ENCODE results near the gene C3orf62. TPM values are rescaled to one million over a fixed set of nuclear protein-coding genes. Genes with fewer than 3 reads are reported as not detected.
"Not testable (repeated sequence)": the region's sequence is repeated elsewhere in the genome, so short reads cannot be mapped to it uniquely, and the experiment has no call there.

C3orf62 gene
- total RNA-seq, 1 donor from 2014 or later = 9.6 TPM

GRCh38 chr3:49255718-49256511 lies 21.1 kb downstream of the C3orf62 start:
- Mint-ChIP-seq H3K4me1 (no peaks in the 10 kb centered on the region), H3K4me3 (no peak overlapping the region), H3K27ac (no peak overlapping the region), H3K27me3 (no peaks in the 10 kb centered on the region), H3K9me3 (no peaks in the 10 kb centered on the region), H3K36me3 (ENCODE audit: low read depth) (no peaks in the 10 kb centered on the region)
- no peak for DNase-seq
- intact Hi-C loops (cut with micrococcal nuclease) = no loop called here

- H3K4me3 Mint-ChIP-seq = no peak overlapping the region
- intact Hi-C loops (cut with micrococcal nuclease) = no loop called here
- H3K9me3 Mint-ChIP-seq = no peaks in the 10 kb centered on the region
- no peaks in the 10 kb centered on the region for H3K36me3 Mint-ChIP-seq (ENCODE audit: low read depth)
- H3K27me3 Mint-ChIP-seq = no peaks in the 10 kb centered on the region
- no peak overlapping the region for H3K27ac Mint-ChIP-seq
- H3K4me1 Mint-ChIP-seq = no peaks in the 10 kb centered on the region
- DNase-seq = no peak
Measured at GRCh38 chr3:49255112-49255511, 21.9 kb downstream of the C3orf62 start.

- no peaks in the 10 kb centered on the region for H3K4me1 Mint-ChIP-seq
- no peaks in the 10 kb centered on the region for H3K9me3 Mint-ChIP-seq
- no peak for DNase-seq
- H3K4me3 Mint-ChIP-seq = no peak overlapping the region
- no peaks in the 10 kb centered on the region for H3K27me3 Mint-ChIP-seq
- H3K36me3 Mint-ChIP-seq (ENCODE audit: low read depth) = no peaks in the 10 kb centered on the region
- intact Hi-C loops (cut with micrococcal nuclease) = no loop called here
- no peak overlapping the region for H3K27ac Mint-ChIP-seq
Measured at GRCh38 chr3:49253512-49253911, 23.5 kb downstream of the C3orf62 start.

- no peak for DNase-seq
- Mint-ChIP-seq H3K9me3 (no peaks in the 10 kb centered on the region), H3K27me3 (no peaks in the 10 kb centered on the region), H3K4me3 (no peak overlapping the region), H3K36me3 (ENCODE audit: low read depth) (no peaks in the 10 kb centered on the region), H3K27ac (no peak overlapping the region), H3K4me1 (no peaks in the 10 kb centered on the region)
- intact Hi-C loops (cut with micrococcal nuclease) = no loop called here
Measured at GRCh38 chr3:49248840-49249227, 28.2 kb downstream of the C3orf62 start.

GRCh38 chr3:49244581-49245205 lies 32.3 kb downstream of the C3orf62 start:
- no peaks in the 10 kb centered on the region for H3K4me1 Mint-ChIP-seq
- no peak for DNase-seq
- no peaks in the 10 kb centered on the region for H3K27me3 Mint-ChIP-seq

GRCh38 chr3:49240091-49240490 lies 36.9 kb downstream of the C3orf62 start:
- H3K4me3 Mint-ChIP-seq; intact Hi-C loops (cut with micrococcal nuclease); H3K36me3 Mint-ChIP-seq (ENCODE audit: low read depth); H3K27me3 Mint-ChIP-seq; H3K4me1 Mint-ChIP-seq; H3K27ac Mint-ChIP-seq; DNase-seq; H3K9me3 Mint-ChIP-seq: not testable (repeated sequence)

More at GRCh38 chr3:49244581-49245205, 32.3 kb downstream of the C3orf62 start:
- Mint-ChIP-seq H3K36me3 (ENCODE audit: low read depth) (no peaks in the 10 kb centered on the region), H3K4me3 (no peak overlapping the region), H3K9me3 (no peaks in the 10 kb centered on the region), H3K27ac (no peak overlapping the region)
- intact Hi-C loops (cut with micrococcal nuclease) = no loop called here

- Mint-ChIP-seq H3K27me3 (no peaks in the 10 kb centered on the region), H3K9me3 (peaks cover 10% of the 10 kb centered on the region), H3K27ac (no peak overlapping the region), H3K36me3 (ENCODE audit: low read depth) (peaks cover 2% of the 10 kb centered on the region), H3K4me1 (no peaks in the 10 kb centered on the region), H3K4me3 (no peak overlapping the region)
- DNase-seq = no peak
- intact Hi-C loops (cut with micrococcal nuclease) = no loop called here
Measured at GRCh38 chr3:49238274-49239127, 38.5 kb downstream of the C3orf62 start.

GRCh38 chr3:49237344-49237743 lies 39.7 kb downstream of the C3orf62 start:
- Mint-ChIP-seq H3K27ac (no peak overlapping the region), H3K27me3 (no peaks in the 10 kb centered on the region), H3K4me1 (no peaks in the 10 kb centered on the region), H3K36me3 (ENCODE audit: low read depth) (peaks cover 2% of the 10 kb centered on the region), H3K4me3 (no peak overlapping the region), H3K9me3 (peaks cover 15% of the 10 kb centered on the region)
- DNase-seq = no peak
- intact Hi-C loops (cut with micrococcal nuclease) = no loop called here

GRCh38 chr3:49236226-49236625 lies 40.8 kb downstream of the C3orf62 start:
- intact Hi-C loops (cut with micrococcal nuclease) = no loop called here
- Mint-ChIP-seq H3K27me3 (peaks cover 1% of the 10 kb centered on the region), H3K36me3 (ENCODE audit: low read depth) (peaks cover 2% of the 10 kb centered on the region), H3K4me1 (no peaks in the 10 kb centered on the region), H3K4me3 (no peak overlapping the region), H3K27ac (no peak overlapping the region), H3K9me3 (peaks cover 20% of the 10 kb centered on the region)
- DNase-seq = no peak

GRCh38 chr3:49228817-49229216 lies 48.2 kb downstream of the C3orf62 start:
- DNase-seq; H3K27me3 Mint-ChIP-seq; H3K4me1 Mint-ChIP-seq; H3K36me3 Mint-ChIP-seq (ENCODE audit: low read depth); H3K27ac Mint-ChIP-seq; intact Hi-C loops (cut with micrococcal nuclease); H3K4me3 Mint-ChIP-seq: not testable (repeated sequence)
- peaks cover 21% of the 10 kb centered on the region for H3K9me3 Mint-ChIP-seq

- intact Hi-C loops (cut with micrococcal nuclease) = no loop called here
- Mint-ChIP-seq H3K27ac (no peak overlapping the region), H3K4me3 (no peak overlapping the region), H3K4me1 (no peaks in the 10 kb centered on the region), H3K36me3 (ENCODE audit: low read depth) (no peaks in the 10 kb centered on the region), H3K9me3 (peaks cover 3% of the 10 kb centered on the region), H3K27me3 (no peaks in the 10 kb centered on the region)
- DNase-seq = no peak
Measured at GRCh38 chr3:49222002-49222401, 55.0 kb downstream of the C3orf62 start.

- H3K9me3 Mint-ChIP-seq; H3K4me1 Mint-ChIP-seq; H3K27me3 Mint-ChIP-seq; H3K27ac Mint-ChIP-seq; H3K4me3 Mint-ChIP-seq; intact Hi-C loops (cut with micrococcal nuclease); H3K36me3 Mint-ChIP-seq (ENCODE audit: low read depth); DNase-seq: not testable (repeated sequence)
Measured at GRCh38 chr3:49220985-49221563, 56.0 kb downstream of the C3orf62 start.

GRCh38 chr3:49219132-49219531 lies 57.9 kb downstream of the C3orf62 start:
- DNase-seq = no peak
- Mint-ChIP-seq H3K9me3 (peaks cover 8% of the 10 kb centered on the region), H3K4me3 (no peak overlapping the region), H3K4me1 (no peaks in the 10 kb centered on the region), H3K27me3 (no peaks in the 10 kb centered on the region), H3K36me3 (ENCODE audit: low read depth) (no peaks in the 10 kb centered on the region), H3K27ac (no peak overlapping the region)
- intact Hi-C loops (cut with micrococcal nuclease) = no loop called here
